ENCODE measurements around the gene NOTCH2. TPM values are rescaled to one million over a fixed set of nuclear protein-coding genes. Genes with fewer than 3 reads are reported as not detected.
"Not testable (repeated sequence)": the region's sequence is repeated elsewhere in the genome, so short reads cannot be mapped to it uniquely, and the experiment has no call there.

Gene NOTCH2
- total RNA-seq, 1 experiment from 2014 or later: 62.9 TPM

DNA sequence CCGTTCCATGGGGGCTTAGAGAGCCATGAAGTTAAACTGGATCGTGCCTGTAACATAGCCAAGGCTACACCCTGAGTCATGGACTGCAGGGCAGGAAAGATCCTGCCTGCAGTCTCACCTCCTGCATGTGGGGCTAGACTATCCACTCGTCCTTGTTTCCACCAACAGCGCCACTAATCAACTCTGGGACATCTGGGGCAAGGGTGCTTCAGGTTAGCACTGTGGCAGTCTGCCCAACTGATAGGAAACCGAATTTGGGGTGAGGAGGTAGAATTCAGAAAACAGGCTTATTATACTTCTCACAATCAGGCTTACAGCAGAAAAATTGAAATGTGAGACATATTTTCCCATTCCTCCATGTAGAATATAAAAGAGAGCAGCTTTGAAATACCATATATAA lies 88.0 kb downstream of the NOTCH2 start (continued):
- no peak for TF ChIP-seq YY1 (IDR thresholded peaks at IDR 0.05; ENCODE audit: extremely low read depth, insufficient replicate concordance, low read depth, low read length)
- no peak for TF ChIP-seq POLR2A (IDR thresholded peaks at IDR 0.05; ENCODE audit: borderline replicate concordance, extremely low read depth, insufficient read depth, insufficient read length)
- TF ChIP-seq POLR2AphosphoS5 (IDR thresholded peaks at IDR 0.05; ENCODE audit: low read depth, low read length): no peak
- no peak for TF ChIP-seq TCF7L2 (IDR thresholded peaks at IDR 0.05; ENCODE audit: borderline replicate concordance, extremely low read depth, insufficient read depth, insufficient read length)
- TF ChIP-seq EGR1 (IDR thresholded peaks at IDR 0.05; ENCODE audit: low read depth): no peak
- TF ChIP-seq CBX3 (IDR thresholded peaks at IDR 0.05; ENCODE audit: low read depth): no peak

DNA sequence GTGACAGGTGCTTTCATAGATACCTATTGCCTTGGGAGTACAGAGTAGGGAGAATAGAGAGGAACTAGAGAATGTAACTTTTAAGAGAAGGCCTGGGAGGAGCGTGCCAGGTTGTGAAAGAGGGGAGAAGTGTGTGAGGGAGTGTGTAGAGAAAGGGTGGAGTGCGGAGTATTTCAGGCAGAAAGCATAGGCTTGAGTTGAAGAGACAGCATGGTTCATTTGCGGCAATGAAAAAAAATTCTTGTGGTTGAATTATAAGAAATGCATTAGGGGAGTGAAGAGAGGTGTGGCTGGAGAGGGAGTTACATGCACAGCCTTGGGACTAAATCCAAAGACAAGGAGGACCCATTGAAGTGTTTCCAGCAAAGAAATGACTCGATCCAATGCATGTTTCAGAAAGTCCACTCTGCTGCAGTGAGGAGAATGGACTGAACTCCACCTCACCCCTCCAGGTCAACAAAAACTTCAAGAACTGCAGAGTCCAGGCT lies 91.4 kb downstream of the NOTCH2 start:
- intact Hi-C loops (cut with micrococcal nuclease): no loop called here
- CTCF ChIA-PET: no interaction called here
- Histone ChIP-seq H4K20me1 (ENCODE audit: insufficient read depth) (no peaks in the 10 kb centered on the region), H3K9ac (ENCODE audit: low read length) (no peak overlapping the region), H3K36me3 (ENCODE audit: control insufficient read depth in 1 of 2, insufficient read depth in 2 of 2, low read length in 2 of 2) (no peaks in the 10 kb centered on the region), H2AFZ (ENCODE audit: low read depth, low read length, poor library complexity, severe bottlenecking) (no peak overlapping the region), H3K4me2 (ENCODE audit: low read length) (no peak overlapping the region), H3K27me3 (ENCODE audit: insufficient read depth, low read length) (no peaks in the 10 kb centered on the region), H3K9me3 (ENCODE audit: control insufficient read depth in 1 of 2, insufficient read depth in 1 of 2, low read depth in 1 of 2, low read length in 2 of 2) (no peaks in the 10 kb centered on the region), H3K79me2 (ENCODE audit: insufficient read depth, low read length) (no peaks in the 10 kb centered on the region), H3K27ac (ENCODE audit: low read depth, low read length) (no peak overlapping the region), H3K4me3 (replicated peaks in 1 of 2; ENCODE audit: low read depth in 1 of 2, low read length in 2 of 2) (no peak overlapping the region), H3K9me2 (ENCODE audit: insufficient read depth) (no peaks in the 10 kb centered on the region), H3K4me1 (ENCODE audit: control insufficient read depth in 1 of 2, insufficient read depth in 2 of 2, low read length in 2 of 2) (no peaks in the 10 kb centered on the region)
- TF ChIP-seq RAD21 (IDR thresholded peaks at IDR 0.05; ENCODE audit: low read depth) (no peak), SRF (IDR thresholded peaks at IDR 0.05; ENCODE audit: low read depth) (no peak), SIN3A (IDR thresholded peaks at IDR 0.05; ENCODE audit: low read depth) (no peak), CEBPB (IDR thresholded peaks at IDR 0.05; ENCODE audit: low read depth) (no peak), FOSL1 (IDR thresholded peaks at IDR 0.05; ENCODE audit: low read depth) (no peak), JUND (IDR thresholded peaks at IDR 0.05) (no peak)
- TF ChIP-seq, protein P1, sequence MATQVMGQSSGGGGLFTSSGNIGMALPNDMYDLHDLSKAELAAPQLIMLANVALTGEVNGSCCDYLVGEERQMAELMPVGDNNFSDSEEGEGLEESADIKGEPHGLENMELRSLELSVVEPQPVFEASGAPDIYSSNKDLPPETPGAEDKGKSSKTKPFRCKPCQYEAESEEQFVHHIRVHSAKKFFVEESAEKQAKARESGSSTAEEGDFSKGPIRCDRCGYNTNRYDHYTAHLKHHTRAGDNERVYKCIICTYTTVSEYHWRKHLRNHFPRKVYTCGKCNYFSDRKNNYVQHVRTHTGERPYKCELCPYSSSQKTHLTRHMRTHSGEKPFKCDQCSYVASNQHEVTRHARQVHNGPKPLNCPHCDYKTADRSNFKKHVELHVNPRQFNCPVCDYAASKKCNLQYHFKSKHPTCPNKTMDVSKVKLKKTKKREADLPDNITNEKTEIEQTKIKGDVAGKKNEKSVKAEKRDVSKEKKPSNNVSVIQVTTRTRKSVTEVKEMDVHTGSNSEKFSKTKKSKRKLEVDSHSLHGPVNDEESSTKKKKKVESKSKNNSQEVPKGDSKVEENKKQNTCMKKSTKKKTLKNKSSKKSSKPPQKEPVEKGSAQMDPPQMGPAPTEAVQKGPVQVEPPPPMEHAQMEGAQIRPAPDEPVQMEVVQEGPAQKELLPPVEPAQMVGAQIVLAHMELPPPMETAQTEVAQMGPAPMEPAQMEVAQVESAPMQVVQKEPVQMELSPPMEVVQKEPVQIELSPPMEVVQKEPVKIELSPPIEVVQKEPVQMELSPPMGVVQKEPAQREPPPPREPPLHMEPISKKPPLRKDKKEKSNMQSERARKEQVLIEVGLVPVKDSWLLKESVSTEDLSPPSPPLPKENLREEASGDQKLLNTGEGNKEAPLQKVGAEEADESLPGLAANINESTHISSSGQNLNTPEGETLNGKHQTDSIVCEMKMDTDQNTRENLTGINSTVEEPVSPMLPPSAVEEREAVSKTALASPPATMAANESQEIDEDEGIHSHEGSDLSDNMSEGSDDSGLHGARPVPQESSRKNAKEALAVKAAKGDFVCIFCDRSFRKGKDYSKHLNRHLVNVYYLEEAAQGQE (IDR thresholded peaks at IDR 0.05; ENCODE audit: low read depth): no peak
- TF ChIP-seq, protein P2, sequence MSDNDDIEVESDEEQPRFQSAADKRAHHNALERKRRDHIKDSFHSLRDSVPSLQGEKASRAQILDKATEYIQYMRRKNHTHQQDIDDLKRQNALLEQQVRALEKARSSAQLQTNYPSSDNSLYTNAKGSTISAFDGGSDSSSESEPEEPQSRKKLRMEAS (IDR thresholded peaks at IDR 0.05): no peak
- DNase-seq (ENCODE audit: low read depth, low spot score) (no peak), ATAC-seq (no peak)
- no TSS peak for BruUV-seq (replicated peaks)
- POLR2A ChIA-PET: no interaction called here
- RAD21 ChIA-PET (ENCODE audit: low non-redundant PET in 1 of 2, low total read pairs in 2 of 2, uncharacterized antibody in 2 of 2, unreplicated experiment in 2 of 2): no interaction called here

DNA sequence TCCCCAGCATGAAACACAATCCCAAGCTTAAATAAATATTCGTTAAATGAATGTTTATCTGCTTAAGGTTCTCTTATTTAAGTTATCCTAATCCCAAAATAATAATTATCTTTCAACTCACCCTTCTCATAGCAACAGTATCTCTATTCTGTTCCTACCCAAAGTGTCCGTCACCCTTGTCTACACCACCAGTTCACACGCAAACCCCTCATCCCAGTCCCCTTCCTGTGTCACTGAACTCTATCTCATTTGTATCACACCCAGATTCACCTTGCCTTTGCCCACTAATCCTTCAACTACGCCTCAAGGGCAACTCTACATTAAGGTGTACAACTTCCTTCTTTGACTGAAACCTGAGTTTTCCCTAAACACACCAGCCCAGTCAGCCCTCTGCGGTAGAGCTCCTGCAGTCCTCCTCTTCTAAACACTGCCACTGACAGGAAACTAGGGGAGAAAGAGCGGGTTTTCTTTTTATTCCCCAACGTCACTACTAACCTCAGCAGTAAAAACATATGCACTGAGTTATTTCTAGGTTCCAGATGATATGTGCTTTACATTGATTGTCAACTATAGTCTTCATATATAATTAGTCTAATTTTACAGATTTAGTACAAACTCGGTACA lies 92.2 kb downstream of the NOTCH2 start:
- H4K20me1 ChIP-seq (ENCODE audit: insufficient read depth); H2AFZ ChIP-seq (ENCODE audit: low read depth, low read length, poor library complexity, severe bottlenecking); intact Hi-C loops (cut with micrococcal nuclease); BruUV-seq (replicated peaks); H3K9me2 ChIP-seq (ENCODE audit: insufficient read depth); DNase-seq (ENCODE audit: low read depth, low spot score); H3K4me3 ChIP-seq (replicated peaks in 1 of 2; ENCODE audit: low read depth in 1 of 2, low read length in 2 of 2); ATAC-seq; POLR2A ChIA-PET; CTCF ChIA-PET; RAD21 ChIA-PET (ENCODE audit: low non-redundant PET in 1 of 2, low total read pairs in 2 of 2, uncharacterized antibody in 2 of 2, unreplicated experiment in 2 of 2); H3K4me1 ChIP-seq (ENCODE audit: control insufficient read depth in 1 of 2, insufficient read depth in 2 of 2, low read length in 2 of 2); H3K27ac ChIP-seq (ENCODE audit: low read depth, low read length); H3K27me3 ChIP-seq (ENCODE audit: insufficient read depth, low read length); H3K9me3 ChIP-seq (ENCODE audit: control insufficient read depth in 1 of 2, insufficient read depth in 1 of 2, low read depth in 1 of 2, low read length in 2 of 2); H3K4me2 ChIP-seq (ENCODE audit: low read length); H3K79me2 ChIP-seq (ENCODE audit: insufficient read depth, low read length); H3K9ac ChIP-seq (ENCODE audit: low read length); H3K36me3 ChIP-seq (ENCODE audit: control insufficient read depth in 1 of 2, insufficient read depth in 2 of 2, low read length in 2 of 2): not testable (repeated sequence)

All from HCT116 (cell line).